Endometrium (tissue), 2 donors: ENCODE measurements around the gene SOX4.

Experiments used
- FAIRE-seq: peaks from 2 replicates; lab custom pipeline; 2012; peaks lifted over from hg19 to GRCh38; lab: Jason Lieb, UNC
- donor health status: control.
- donor health status: control.

SOX4 gene

DNA sequence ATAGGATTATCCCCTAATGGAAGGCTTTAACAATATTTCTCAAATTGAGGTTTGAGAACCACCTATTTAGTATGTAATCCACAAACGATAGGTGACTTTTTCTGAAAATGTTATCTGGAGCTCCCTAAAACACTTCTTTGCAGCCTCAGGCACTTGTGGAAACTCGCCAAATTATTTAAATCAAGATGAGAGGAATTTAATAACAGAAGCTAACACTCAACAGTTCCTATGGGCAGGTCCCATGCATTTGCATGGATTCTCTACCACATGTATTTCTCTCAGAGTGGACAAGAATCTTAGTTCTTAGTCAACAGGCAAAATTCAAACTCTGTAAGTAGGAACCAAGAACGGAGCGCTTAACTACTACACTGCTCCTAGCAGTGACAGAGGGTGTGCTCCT, 20.7 kb downstream of the SOX4 start:
- FAIRE-seq, result no peak

DNA sequence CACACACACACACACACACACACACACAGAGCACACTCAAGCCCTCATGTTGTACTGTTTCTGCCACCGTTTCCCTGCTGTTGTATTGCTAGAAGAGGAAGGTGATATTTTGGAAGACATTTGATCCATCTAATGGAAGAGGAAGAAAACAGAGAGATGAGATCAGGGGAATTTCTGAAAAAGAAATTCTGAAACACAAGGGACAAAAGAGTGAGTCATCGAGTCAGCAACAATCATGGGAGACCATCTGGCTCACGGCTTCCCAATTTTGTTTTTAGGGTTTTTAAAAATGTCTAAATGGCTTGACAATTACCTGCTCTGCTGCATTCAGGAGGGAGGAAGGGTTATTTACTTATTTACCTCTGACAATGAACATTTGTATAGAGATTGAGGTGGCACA, 22.0 kb downstream of the SOX4 start:
- no peak for FAIRE-seq

DNA sequence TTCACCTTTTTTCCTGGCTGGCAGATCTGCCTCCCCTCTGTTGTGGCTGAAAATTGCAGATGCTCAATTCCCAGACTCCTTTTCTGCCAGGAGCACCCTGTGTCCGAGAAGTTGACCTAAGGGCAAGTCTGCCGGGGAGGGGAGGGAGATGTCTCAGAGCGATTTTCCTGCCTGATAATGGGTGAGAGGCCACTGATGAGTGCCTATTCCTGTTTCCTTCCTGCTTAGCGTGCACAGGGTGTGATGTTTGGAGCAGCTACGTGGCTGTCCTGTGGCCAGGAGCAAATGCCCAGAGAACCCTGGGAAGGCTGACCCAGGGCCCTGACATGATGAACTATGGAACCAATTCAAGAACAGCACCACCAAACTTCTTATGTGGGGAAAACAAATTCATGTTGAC, 22.5 kb downstream of the SOX4 start:
- FAIRE-seq, result no peak

DNA sequence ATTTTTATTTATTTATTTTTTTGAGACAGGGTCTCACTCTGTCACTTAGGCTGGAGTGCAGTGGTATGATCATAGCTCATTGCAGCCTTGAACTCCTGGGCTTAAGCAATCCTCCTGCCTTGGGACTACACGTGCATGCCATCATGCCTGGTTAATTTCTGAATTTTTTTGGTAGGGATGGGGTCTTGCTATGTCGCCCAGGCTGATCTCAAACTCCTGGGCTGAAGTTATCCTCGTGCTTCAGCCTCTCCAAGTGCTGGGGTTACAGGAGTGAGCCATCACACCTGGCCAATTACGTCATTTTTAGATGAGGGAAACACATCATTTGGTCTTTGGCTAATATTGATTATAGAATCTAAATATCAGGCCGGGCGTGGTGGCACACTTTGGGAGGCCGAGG, 32.1 kb downstream of the SOX4 start:
- no peak for FAIRE-seq

DNA sequence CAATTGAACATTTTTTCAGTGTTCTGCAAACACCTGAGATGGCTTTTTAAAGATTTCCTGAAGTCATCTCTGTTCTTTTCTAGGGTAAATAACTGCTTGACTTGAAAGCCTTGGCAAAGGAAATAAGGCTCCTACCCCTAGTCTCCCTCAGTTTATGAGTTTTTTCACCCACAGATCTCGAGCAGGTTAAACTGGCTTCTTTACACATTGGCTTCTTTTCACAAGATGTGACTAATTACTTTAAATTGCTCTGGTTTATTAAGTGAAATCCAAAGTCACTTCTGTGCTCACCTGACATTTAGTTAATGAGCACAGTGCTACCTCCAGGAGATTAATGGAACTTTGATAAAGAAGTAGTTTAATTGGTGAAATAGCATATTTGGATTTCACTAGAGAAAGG, 33.2 kb downstream of the SOX4 start:
- FAIRE-seq, result no peak

DNA sequence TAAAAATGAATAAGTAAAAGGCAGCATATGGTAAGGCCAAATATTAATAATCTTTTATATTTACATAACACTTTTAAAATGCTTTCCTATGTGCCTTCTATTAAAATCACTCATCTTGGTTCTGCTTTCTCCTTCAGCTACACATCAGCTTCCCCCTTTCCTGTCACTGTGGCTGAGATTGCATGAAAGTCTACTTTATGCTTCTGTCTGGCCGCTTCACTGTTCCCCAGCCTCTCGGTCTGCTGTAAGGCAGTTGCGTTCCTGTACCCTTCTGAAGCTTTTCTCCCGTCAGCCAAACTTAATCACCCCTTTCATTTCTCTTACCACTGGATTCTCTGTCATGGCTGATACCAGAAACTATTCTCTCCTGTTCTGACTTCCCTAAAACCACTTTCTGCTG, 34.6 kb downstream of the SOX4 start:
- FAIRE-seq, result no peak

DNA sequence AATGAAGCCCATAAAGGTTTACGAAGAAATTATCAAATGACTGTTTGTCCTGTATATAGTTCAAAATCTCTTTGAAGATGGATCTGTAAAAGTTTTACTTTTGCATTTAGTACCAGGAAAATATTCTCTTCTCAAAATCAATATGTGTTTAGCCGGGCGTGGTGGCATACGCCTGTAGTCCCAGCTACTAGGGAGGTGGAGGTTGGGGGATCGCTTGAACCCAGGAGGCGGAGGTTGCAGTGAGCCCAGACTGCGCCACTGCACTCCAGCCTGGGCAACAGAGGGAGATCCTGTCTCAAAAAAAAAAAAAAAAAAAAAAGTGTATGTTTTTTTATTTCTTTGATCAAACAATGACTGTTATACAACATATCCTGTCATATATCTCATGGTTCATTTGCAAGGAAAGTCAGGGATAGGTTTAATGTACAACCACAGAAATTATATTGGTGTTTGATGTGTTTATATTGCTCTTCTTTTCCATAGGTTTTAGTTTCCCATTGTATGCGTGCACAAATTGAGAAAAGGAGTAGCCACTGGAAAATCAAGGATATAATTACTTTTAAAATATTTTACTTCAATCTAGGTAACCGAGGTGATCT, 40.1 kb downstream of the SOX4 start:
- FAIRE-seq, result no peak

DNA sequence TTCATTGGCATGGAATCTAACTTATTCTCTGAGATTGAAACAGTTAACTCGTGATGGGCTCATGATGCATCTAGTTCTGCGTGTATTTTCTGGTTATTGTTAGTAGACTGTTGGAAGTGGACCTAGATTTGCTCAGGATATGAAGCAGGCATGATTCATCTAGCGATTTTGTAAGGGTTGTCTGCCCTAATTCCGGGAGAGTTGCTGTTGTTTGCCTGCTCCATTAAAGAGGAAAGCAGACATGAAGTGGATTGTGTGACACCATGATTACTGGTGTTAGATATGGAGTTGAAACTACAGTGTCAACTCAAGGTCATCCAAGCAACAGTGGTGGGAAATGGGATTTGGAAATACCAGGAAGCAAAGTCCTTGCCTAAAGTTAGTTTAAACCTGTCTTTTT, 41.0 kb downstream of the SOX4 start:
- no peak for FAIRE-seq

DNA sequence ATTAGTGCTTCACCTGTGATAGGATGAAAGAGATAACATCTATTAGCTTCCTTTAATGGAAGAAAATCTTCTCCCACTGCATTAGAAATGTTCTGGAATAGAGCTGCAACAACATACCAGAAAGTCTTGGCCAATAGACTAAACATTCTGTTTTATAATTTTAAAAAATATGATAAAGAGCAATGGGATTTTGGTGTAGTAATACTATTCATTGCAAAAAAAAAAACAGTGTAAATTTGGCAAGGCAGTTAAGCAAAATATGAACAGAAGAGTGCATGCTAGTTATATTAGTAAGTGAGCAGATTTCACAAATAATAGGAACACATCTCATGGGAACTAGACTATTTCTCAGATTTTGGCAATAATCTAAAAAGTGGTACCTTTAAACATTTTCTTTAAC, 43.3 kb downstream of the SOX4 start:
- no peak for FAIRE-seq

DNA sequence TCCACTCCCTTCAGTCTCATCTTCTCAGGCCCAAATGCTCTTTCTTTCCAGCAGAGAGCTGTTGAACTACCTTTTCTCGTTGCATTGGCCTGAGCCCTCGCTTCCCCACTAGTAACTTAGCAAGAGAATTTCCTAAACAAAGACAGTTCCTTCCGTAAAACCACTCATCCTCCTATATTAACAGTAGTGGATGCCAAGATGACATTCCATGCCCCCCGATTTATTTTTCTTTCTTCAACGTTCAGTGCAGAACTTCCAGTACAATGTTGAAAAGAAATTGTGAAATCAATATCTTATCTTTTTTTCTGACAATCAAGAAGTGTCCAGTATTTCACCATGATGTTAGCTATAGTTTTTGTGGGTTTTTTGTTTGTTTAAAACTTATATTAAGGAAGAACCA, 45.8 kb downstream of the SOX4 start:
- no peak for FAIRE-seq
